Common myeloid progenitor, CD34-positive (primary cell): ENCODE results near the gene PSMD5.

Experiments
- CTCF ChIA-PET: fragments of 350-600 bp; sonication (Branson Sonifier 250); formaldehyde crosslinking; loops from one replicate; lab custom pipeline; 2021; ENCODE audit warnings: antibody characterized with exemption; lab: Charles Lee
- POLR2A ChIA-PET: fragments of 350-600 bp; sonication (Branson Sonifier 250); formaldehyde crosslinking; loops from one replicate; lab custom pipeline; 2021; ENCODE audit warnings: antibody characterized with exemption; lab: Charles Lee
- DNase-seq, 3 donors: peaks; one replicate each; pipeline versions ENCODE4 v3.0.0 to v3.0.0-alpha.2; 2013
- H3K27ac ChIP-seq, 2 experiments: 1 replicate in 1 of 2; 2 replicates in 1 of 2; pipeline ENCODE4 v1.7.0; 2013; ENCODE audit warnings: inconsistent platforms in 2 of 2, low read length in 2 of 2, mild to moderate bottlenecking in 2 of 2, low read depth in 1 of 2, moderate library complexity in 1 of 2; ENCODE audit not compliant: severe bottlenecking in 2 of 2, insufficient read depth in 1 of 2, poor library complexity in 1 of 2
- H3K27me3 ChIP-seq, 5 experiments: replicated peaks in 2 of 5; 1 replicate in 3 of 5; 2 replicates in 2 of 5; pipeline versions ENCODE4 v1.6.1 to v1.7.0; 2013; ENCODE audit warnings: low read length in 4 of 5, mild to moderate bottlenecking in 2 of 5, moderate library complexity in 2 of 5, inconsistent platforms in 1 of 5; ENCODE audit not compliant: insufficient read depth in 5 of 5, control insufficient read depth in 4 of 5
- H3K36me3 ChIP-seq, 4 experiments: 1 replicate in 2 of 4; 2 replicates in 2 of 4; pipeline versions ENCODE4 v1.6.1 to v1.7.0; 2013; ENCODE audit warnings: low read length in 3 of 4, control low read depth in 1 of 4, mild to moderate bottlenecking in 1 of 4; ENCODE audit not compliant: control insufficient read depth in 4 of 4, insufficient read depth in 4 of 4
- H3K4me1 ChIP-seq, 4 experiments: 1 replicate in 3 of 4; 2 replicates in 1 of 4; pipeline versions ENCODE4 v1.6.1 to v1.7.1; 2013; ENCODE audit warnings: low read length in 3 of 4, mild to moderate bottlenecking in 3 of 4, control low read depth in 1 of 4, inconsistent platforms in 1 of 4, moderate library complexity in 1 of 4; ENCODE audit not compliant: control insufficient read depth in 4 of 4, insufficient read depth in 4 of 4; ENCODE audit errors: control extremely low read depth in 1 of 4
- H3K4me3 ChIP-seq, 7 experiments: 1 replicate in 4 of 7; 2 replicates in 3 of 7; pipeline versions ENCODE4 v1.5.1 to v1.7.0; 2013; ENCODE audit warnings: mild to moderate bottlenecking in 7 of 7, low read length in 6 of 7, moderate library complexity in 6 of 7, inconsistent platforms in 2 of 7, low read depth in 2 of 7, control low read depth in 1 of 7; ENCODE audit not compliant: insufficient read depth in 4 of 7, control insufficient read depth in 1 of 7; ENCODE audit errors: extremely low read depth in 1 of 7
- H3K9me3 ChIP-seq, 5 experiments: 1 replicate in 4 of 5; 2 replicates in 1 of 5; pipeline versions ENCODE4 v1.6.1 to v1.7.1; 2013; ENCODE audit warnings: low read length in 4 of 5, mild to moderate bottlenecking in 2 of 5, inconsistent platforms in 1 of 5, low read depth in 1 of 5, moderate library complexity in 1 of 5; ENCODE audit not compliant: control insufficient read depth in 4 of 5, insufficient read depth in 2 of 5; ENCODE audit errors: control extremely low read depth in 1 of 5
- WGBS: methylation state at CpG from one replicate; pipeline ENCODE4 v1.1.5; 2013; ENCODE audit not compliant: insufficient coverage; 5-methylcytosine and 5-hydroxymethylcytosine counted together

PSMD5 gene

DNA sequence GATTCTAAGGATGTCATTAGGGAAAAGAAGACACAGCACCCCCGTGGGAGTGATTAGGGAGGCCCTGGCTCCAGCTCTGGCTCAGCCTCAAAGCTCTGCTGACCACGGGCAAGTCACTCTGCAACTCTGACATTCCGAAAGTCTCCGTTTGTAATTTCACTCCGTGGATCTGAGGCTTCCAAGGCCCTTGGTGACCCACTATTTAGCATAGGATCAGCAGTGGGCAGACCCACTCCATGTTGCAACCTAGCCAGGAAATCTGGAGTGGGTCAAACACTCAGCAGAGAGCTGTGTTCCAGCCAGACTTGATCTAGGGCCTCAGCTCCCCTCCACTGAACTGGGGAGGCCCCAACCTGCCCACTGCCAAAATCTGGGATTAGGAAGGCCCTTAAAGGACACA, 22.5 kb upstream of the PSMD5 start:
- WGBS, result 100% methylated on average over 1 of the region's 5 CpGs
- CTCF ChIA-PET, result interaction anchor here (0.6 to 3.2 kb wide), 3 partner anchors 12 to 21 kb away, joined by 3 to 8 read pairs (median 3); partner anchors contain the start of gene PHF19
- peaks cover 0 to 19% (median 18%) of the 10 kb centered on the region in 4 experiments for H3K4me1 ChIP-seq
- no peak overlapping the region for H3K4me3 ChIP-seq
- no peak for DNase-seq
- POLR2A ChIA-PET, result no interaction called here
- no peak overlapping the region for H3K27ac ChIP-seq
- no peaks in the 10 kb centered on the region for H3K9me3 ChIP-seq
- peaks cover 10 to 77% (median 58%) of the 10 kb centered on the region in 4 experiments for H3K36me3 ChIP-seq
- no peaks in the 10 kb centered on the region for H3K27me3 ChIP-seq

DNA sequence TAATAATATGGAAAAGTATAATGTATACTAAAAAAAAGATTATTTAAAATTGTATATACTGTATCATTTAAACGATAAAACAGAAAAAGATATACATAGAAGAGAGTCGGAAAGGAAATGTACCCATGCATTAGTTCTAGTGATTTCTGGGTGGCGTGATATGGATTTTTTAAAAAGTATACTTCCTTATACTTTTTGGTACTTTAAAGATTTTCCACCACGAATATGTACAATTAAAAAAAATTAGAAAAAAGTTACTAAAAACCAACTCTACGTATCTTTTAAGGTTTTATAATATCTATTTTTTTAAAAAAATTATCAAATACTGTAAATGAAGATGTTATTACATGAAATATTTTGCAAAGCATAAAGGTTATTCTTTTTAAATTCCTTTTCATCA, 22.0 kb upstream of the PSMD5 start:
- H3K36me3 ChIP-seq, result peaks cover 14 to 77% (median 63%) of the 10 kb centered on the region in 4 experiments
- CTCF ChIA-PET, result interaction anchor here (3.2 kb wide), 1 partner anchor 12 kb away, joined by 8 read pairs; no protein-coding TSS in a partner anchor
- POLR2A ChIA-PET, result no interaction called here
- DNase-seq, result no peak
- no CpG with 5 or more reads among the region's 5 CpGs for WGBS
- H3K4me1 ChIP-seq, result peaks cover 0 to 14% (median 13%) of the 10 kb centered on the region in 4 experiments
- no peaks in the 10 kb centered on the region for H3K27me3 ChIP-seq
- no peak overlapping the region for H3K27ac ChIP-seq
- no peak overlapping the region for H3K4me3 ChIP-seq
- no peaks in the 10 kb centered on the region for H3K9me3 ChIP-seq

DNA sequence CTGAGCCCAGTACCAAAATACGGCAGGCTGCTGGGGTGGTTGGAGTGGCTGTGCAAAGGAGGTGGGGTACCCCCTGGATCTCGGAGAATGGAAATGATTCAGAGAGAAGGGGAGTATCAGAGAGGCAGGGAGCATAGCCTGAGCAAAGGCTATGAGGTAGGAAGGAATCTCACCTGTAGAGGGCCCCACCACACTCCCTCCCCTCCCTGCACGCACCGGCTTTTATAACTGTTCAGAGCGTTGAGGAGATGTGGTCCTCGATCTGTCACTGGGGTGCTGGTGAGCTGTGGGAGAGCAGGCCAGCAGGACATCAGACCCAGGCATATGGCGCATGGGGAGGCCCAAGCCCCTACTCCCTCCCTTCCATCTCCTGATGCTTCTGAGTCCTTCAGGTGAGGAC, 21.1 kb upstream of the PSMD5 start:
- no peak for DNase-seq
- H3K36me3 ChIP-seq, result peaks cover 14 to 84% (median 70%) of the 10 kb centered on the region in 4 experiments
- H3K4me3 ChIP-seq, result no peak overlapping the region
- H3K4me1 ChIP-seq, result peaks cover 0 to 6% (median 5%) of the 10 kb centered on the region in 4 experiments
- no peaks in the 10 kb centered on the region for H3K27me3 ChIP-seq
- CTCF ChIA-PET, result no interaction called here
- no peaks in the 10 kb centered on the region for H3K9me3 ChIP-seq
- WGBS, result 100% methylated on average over 2 of the region's 7 CpGs
- POLR2A ChIA-PET, result interaction anchor here (0.6 to 0.7 kb wide), 2 partner anchors 50 to 64 kb away, joined by 3 to 4 read pairs; no protein-coding TSS in a partner anchor
- H3K27ac ChIP-seq, result no peak overlapping the region

DNA sequence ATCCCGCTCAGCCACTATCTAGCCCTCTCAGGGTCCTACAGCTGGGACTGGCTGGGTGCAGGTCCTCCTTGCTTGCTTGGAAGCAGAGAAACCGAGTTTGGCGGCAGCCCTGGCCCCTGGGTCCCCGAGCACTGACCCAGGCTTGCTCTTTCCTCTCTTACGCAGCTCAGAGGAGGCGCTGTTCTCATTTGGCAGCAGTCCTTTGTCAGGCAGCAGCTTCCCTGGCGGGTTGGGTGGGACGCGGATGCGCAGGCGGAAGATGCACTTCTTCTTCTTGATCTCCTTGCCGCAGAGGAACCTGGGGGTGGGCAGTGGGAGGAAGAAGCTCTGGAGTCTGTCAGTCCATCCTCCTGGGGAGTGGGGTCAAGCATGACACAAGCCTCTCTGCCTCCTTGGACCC, 19.7 kb upstream of the PSMD5 start:
- H3K4me1 ChIP-seq, result no peaks in the 10 kb centered on the region
- WGBS, result 100% methylated on average over 6 of the region's 12 CpGs
- no peaks in the 10 kb centered on the region for H3K27me3 ChIP-seq
- H3K36me3 ChIP-seq, result peaks cover 21 to 94% (median 78%) of the 10 kb centered on the region in 4 experiments
- H3K9me3 ChIP-seq, result no peaks in the 10 kb centered on the region
- ChIA-PET POLR2A (no interaction called here), CTCF (interaction anchor here (1.0 kb wide), 1 partner anchor 18 kb away, joined by 3 read pairs; no protein-coding TSS in a partner anchor)
- no peak overlapping the region for H3K27ac ChIP-seq
- no peak overlapping the region for H3K4me3 ChIP-seq
- no peak for DNase-seq

DNA sequence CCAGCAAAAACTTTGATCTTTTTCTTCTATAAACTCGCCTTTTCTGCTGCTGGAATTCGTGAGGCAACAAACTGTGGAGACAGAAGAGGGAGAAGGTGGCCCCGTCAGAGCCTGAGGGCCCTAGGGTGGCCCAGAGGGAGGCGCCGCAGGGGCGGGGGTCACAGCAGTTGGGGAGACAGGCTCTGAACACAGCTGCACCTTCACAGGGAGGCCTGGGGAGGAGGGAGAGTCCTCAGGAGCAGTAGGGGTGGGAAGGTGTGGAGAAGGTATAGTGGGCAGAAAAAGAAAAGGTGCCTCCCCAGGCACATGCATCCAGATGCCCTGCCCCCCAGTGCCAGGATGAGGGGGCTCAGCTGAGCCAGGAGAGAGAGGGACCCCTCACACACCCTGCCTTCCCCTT, 19.2 kb upstream of the PSMD5 start:
- POLR2A ChIA-PET, result no interaction called here
- Histone ChIP-seq H3K27ac (no peak overlapping the region), H3K9me3 (no peaks in the 10 kb centered on the region), H3K4me3 (no peak overlapping the region), H3K27me3 (no peaks in the 10 kb centered on the region), H3K4me1 (no peaks in the 10 kb centered on the region), H3K36me3 (peaks cover 23 to 94% (median 78%) of the 10 kb centered on the region in 4 experiments)
- CTCF ChIA-PET, result interaction anchor here (0.6 kb wide), 1 partner anchor 28 kb away, joined by 3 read pairs; no protein-coding TSS in a partner anchor
- 98% methylated on average over 6 of the region's 6 CpGs for WGBS
- no peak for DNase-seq

DNA sequence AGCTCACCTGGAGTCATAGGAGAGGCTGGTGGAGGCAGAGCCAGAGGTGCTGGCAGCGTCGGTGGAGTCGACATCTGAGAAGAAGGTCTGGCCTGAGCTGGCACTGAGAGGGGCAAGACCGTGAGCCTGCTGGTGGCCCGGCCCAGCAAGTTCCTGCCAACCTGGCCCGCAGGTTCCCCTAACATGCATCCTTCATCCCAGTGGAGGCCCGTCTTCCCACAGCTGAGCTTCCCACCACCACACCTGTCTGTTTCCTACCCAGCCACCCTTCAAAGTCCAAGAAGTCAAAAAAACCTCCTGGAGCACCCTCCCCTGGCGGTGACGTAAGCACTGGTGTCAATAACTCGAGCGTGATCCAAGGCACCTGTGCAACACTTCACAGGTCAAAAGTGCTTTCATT, 17.4 kb upstream of the PSMD5 start:
- no peaks in the 10 kb centered on the region for H3K9me3 ChIP-seq
- no peak for DNase-seq
- H3K27ac ChIP-seq, result no peak overlapping the region
- peaks cover 17 to 88% (median 69%) of the 10 kb centered on the region in 4 experiments for H3K36me3 ChIP-seq
- 98% methylated on average over 9 of the region's 11 CpGs for WGBS
- H3K27me3 ChIP-seq, result no peaks in the 10 kb centered on the region
- no peaks in the 10 kb centered on the region for H3K4me1 ChIP-seq
- no peak overlapping the region for H3K4me3 ChIP-seq
- POLR2A ChIA-PET, result no interaction called here
- CTCF ChIA-PET, result interaction anchor here (0.7 to 1.6 kb wide), 3 partner anchors 8 to 16 kb away, joined by 3 to 6 read pairs (median 3); no protein-coding TSS in a partner anchor

DNA sequence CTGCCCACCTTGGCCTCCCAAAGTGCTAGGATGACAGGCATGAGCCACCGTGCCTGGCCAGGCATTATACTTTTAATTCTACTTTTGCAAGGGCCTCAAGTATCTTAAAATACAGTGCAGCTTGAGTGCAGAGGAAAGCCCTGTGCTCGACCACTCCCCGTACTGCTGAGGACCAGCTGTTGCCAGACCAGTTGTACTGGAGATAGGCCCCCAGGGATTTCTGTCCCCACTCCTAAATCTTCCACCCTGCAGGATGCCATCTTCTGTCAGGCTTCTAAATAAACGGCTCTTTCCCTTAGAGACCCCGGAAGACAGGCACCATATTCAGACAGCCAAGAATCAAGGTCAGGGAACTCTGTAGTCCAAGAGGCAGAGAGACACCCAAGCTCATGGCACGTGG, 16.6 kb upstream of the PSMD5 start:
- Histone ChIP-seq H3K9me3 (no peaks in the 10 kb centered on the region), H3K4me1 (no peaks in the 10 kb centered on the region), H3K27ac (no peak overlapping the region), H3K4me3 (no peak overlapping the region), H3K36me3 (peaks cover 16 to 92% (median 69%) of the 10 kb centered on the region in 4 experiments), H3K27me3 (no peaks in the 10 kb centered on the region)
- no peak for DNase-seq
- POLR2A ChIA-PET, result no interaction called here
- CTCF ChIA-PET, result interaction anchor here (1.3 to 1.6 kb wide), 2 partner anchors 9 to 13 kb away, joined by 3 to 6 read pairs; no protein-coding TSS in a partner anchor
- WGBS, result 100% methylated on average over 6 of the region's 6 CpGs
